GM18517 (cell line): ENCODE data around the gene CBL.
"Not testable (repeated sequence)": the region's sequence is repeated elsewhere in the genome, so short reads cannot be mapped to it uniquely, and the experiment has no call there.

Experiments used
- ATAC-seq: cut with Tn5 transposase; IDR thresholded peaks from one replicate; pipeline ENCODE4 v1.9.1; 2021; ENCODE audit warnings: mild to moderate bottlenecking, moderate library complexity; ENCODE audit not compliant: unreplicated experiment

Gene CBL

DNA sequence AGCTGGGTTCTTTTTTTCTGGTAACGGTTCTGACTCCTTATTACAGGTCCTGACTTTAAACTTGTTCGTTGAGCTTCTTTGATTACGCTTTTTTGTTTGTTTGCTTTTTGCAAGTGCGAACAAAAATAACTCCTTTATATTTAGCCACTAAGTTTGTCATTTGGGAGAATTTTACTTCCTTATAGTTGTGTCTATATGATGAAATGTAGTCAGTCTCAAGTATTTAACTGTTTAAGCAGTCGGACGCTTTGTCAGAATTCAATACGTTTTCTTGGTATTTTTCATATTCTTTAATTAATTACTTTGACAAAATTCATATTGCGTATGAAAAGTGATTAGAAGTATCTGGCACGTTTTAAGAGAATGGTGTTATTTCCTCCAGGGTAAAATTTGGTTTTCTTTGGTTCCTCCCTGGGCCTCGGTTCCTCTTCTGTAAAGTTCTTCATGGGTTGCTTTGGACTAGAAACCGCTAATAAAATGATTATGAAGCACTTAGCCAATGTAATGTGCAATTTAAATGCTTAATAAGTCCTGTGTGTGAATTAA, 1.3 kb downstream of the CBL start:
- ATAC-seq: no peak

DNA sequence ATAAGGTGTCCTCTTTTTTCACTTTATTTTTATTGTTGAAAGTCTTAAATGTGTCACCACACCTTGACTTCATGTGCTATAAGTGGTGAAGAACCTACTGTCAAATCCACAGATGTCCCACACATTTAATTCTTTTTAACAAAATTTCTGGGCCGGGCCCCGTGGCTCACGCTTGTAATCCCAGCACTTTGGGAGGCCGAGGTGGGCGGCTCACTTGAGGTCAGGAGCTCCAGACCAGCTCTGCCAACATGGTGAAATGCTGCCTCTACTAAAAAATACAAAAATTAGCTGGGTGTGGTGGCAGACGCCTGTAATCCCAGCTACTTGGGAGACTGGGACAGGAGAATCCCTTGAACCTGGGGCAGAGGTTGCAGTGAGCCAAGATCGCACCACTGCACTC, 3.0 kb downstream of the CBL start:
- no peak for ATAC-seq

DNA sequence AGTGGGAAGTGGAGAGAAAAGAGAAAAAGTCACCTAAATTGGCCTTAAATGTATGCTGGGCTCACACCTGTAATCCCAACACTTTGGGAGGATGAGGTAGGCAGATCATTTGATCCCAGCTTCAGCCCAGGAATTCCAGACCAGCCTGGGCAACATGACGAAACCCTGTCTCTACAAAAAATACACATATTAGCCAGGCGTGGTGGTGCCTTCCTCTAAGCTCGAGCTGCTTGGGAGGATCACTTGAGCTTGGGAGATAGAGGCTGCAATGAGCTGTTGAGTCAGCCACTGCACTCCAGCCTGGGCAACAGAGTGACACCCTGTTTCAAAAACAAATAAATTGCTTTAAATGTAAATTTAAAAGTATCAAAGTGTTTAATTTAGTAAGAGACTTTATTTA, 3.9 kb downstream of the CBL start:
- no peak for ATAC-seq

DNA sequence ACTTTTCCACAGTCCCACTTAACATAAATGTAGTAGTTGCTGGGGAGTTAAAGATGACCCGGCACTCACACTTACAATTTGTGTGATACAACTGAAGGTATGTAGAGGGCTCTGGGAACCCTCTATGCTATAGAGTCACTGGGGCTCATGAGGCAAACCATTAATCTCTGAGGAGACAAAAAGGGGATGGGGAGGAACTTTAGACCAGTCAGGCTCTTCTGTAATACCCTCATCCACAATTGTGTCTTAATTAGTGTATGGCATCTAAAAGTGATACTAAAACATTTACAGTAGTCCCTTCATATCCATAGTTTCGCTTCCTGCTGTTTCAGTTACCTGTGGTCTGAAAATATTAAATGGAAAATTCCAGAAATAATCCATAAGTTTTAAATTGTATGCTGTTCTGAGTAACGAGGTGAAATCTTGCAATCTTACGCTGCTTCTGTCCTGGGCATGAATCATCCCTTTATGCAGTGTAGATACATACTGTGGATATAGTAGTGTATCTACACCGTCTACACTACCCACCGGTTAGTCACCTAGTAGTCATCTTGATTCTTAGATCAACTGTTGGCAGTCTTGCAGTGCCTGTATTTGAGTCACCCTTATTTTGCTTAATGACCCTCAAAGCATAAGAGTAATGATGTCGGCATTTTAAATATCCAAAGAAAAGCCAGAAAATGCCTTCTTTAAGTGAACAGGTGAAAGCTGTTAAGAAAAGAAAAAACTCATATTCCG, 12.2 kb downstream of the CBL start:
- ATAC-seq: no peak

DNA sequence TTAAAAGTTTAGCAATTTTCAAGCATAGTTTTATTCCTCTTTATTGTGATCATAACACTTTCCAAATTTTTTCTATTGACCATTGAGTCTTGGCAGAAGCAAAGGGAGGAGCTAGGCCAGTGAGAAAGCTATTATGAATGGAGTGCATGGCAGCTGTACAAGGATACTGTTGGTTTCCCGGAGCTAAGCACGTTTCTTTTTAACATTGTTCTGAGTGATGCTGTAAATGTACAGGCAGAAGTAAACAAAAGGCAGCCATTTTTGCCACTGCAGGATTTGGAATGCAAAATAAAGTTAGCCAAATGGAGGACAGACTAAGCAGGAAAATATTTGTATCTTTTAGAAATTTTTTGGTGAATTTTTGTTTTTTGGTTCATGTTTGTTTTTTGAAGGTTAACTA, 16.2 kb downstream of the CBL start:
- no peak for ATAC-seq

DNA sequence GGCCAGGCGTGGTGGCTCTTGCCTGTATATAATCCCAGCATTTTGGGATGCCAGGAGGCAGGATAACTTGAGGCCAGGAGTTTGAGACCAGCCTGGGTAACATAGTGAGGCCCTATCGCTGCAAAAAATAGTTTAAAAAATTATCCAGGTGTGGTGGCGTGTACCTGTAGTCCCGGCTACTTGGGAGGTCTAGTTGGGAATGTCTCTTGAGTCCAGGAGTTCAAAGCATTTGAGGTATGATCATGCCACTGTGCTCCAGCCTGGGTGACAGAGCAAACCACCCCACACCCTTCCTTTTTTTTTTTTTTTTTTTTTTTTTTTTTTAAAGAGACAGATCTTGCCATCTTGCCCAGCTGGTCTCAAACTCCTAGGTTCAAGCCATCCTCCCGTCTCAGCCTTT, 16.8 kb downstream of the CBL start:
- no peak for ATAC-seq

DNA sequence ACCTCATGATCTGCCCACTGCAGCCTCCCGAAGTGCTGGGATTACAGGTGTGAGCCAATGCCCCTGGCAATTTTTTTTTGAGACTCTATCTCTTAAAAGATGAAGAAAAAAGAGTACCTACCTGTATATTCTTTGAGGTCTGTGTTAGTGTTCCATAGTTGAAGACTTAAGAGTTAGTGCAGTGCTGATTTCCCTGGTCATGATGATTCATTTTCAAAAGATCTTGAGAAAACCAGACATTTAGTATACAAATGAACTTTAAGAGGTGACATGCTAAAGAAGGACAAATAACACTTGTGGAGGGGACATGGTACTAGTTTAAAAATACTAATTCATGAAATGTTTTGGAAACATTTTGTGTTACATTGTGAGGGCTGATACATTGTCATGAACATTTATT, 17.7 kb downstream of the CBL start:
- no peak for ATAC-seq

DNA sequence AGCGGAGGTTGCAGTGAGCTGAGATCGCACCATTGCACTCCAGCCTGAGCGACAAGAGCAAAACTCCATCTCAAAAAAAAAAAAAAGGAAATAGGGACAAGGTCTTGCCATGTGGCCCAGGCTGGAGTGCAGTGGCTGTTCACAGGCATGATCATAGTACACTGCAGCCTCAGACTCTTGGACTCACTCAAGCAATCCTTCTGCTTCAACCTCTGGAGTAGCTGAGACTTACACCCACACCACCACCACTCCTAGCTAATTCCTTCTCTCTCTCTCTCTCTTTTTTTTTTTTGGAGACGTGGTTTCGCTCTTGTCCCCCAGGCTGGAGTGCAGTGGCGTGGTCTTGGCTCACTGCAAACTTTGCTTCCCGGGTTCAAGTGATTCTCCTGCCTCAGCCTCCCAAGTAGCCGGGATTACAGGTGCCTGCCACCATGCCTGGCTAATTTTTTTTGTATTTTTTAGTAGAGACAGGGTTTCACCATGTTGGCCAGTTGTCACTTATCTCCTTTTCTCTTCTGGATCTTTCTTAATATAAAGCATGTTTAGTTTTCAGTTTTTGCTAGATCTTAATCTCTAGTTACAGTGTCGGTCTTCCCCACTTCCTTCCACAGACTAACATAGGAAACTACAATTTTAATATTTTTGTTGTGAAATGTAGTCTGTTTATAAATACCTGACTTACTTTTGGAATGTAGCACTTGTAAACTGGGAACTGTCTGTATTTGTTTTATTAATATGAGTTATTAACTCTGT, 22.6 kb downstream of the CBL start:
- not testable (repeated sequence) for ATAC-seq

DNA sequence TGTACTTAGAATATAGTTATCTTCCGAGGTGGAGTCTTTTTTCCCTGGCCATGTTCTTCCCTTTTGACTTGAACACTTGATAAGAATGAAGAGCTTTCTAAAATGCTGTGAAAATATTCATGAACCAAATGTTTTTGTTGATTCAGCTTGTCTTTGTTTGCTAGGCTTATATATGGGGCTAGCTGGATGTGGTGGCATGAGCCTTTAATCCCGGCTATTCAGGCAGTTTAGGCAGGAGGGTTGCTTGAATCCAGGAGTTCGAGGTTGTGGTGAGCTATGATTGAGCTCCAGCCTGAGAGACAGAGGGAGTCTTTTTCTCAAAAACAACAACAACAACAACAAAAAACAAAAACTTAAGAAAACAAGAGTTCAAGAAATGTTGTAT, 23.1 kb downstream of the CBL start:
- no peak for ATAC-seq

DNA sequence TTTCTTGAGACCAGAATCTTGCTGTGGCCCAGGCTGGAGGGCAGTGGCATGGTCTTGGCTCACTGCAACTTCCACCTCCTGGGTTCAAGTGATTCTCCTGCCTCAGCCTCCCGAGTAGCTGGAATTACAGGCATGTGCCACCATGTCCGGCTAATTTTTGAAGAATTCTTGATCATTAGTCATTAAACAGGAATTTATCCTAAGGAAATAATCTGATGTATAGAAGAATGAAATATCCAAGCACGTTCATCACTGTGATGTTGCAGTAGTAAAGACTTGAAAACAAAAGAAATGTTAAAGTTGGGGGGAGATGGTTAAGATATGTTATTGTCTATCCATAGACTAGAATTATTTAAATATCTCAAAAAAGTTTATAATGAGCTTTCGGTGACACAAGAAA, 23.6 kb downstream of the CBL start:
- no peak for ATAC-seq

DNA sequence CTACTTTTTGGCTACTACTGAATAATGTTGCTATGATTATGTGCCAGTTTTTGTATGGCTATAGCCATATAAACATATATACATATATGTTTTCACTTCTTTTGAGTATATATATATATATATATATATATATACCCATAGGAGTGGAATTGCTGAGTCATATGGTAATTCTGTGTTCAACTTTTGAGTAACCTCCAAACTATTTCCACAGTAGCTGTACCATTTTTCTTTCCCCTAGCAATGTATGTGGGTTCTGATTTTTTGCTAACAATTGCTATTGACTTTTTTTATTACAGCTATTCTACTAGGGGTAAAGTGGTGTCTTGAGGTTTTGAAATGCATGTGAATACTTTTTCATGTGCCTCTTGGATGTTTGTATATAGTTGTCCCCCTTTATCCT, 30.4 kb downstream of the CBL start:
- ATAC-seq: no peak

DNA sequence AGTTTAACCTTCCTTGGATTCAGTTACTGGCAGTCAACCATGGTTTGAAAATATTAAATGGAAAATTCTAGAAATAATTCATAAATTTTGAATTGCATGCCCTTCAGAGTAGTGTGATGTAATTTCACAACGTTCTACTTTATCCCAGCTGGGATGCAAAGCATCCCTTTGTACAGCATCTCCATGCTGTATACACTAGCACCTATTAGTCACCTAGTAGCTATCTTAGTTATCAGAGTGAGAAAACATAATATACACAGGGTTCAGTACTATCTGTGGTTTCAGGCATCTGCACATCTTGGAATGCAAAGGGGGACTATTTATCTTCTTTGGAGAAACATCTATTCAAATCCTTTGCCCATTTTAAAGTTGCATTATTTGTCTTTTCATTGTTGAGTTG, 30.8 kb downstream of the CBL start:
- ATAC-seq: no peak

DNA sequence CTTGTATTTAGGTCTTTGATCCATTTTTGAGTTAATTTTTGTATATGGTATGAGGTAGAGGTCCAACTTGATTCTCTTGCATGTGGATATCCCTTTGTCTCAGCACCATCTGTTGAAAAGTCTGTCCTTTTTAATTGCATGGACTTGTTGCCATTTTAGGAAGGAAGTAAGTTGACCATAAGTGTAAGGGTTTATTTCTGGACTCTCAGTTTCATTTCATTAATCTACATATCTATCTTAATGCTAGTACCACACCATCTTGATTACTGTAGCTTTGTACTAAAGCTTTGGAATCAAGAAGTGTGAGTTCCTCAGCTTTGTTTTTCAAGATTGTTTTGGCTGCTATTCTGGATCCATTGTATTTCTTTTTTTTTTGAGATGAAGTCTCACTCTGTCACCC, 31.4 kb downstream of the CBL start:
- no peak for ATAC-seq

DNA sequence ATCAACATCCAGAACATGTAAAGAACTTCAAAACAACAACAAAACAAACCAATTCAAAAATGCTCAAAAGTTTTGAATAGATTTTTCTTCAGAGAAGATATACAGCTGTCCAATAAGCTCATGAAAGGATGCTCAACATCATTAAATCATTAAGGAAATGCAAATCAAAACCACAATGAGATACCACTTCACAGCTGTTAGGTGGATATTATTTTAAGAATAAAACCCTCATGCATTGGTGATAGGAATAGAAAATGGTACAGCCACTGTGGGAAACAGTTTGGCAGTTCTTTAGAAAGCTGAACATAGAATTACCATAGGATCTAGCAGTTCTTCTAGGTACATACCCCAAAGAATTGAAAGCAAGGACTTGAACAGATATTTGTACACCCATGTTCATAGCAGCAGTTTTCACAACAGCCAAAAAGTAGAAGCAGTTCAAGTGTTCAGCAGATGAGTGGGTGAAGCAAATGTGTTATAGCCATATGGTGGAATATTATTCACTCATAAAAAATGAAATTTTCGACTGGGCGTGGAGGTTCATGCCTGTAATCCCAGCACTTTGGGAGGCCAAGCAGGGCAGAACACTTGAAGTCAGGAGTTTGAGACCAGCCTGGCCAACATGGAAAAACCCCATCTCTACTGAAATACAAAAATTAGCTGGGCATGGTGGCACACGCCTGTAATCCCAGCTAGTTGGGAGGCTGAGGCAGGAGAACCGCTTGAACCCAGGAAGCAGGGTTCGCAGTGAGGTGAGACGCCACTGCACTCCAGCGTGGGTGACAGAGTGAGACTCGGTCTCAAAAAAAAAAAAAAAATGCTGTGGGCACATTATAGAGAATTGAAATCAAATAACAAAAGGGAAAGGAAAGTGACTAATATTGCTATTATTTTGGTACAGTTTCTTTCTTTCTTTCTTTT, 42.9 kb downstream of the CBL start:
- no peak for ATAC-seq

DNA sequence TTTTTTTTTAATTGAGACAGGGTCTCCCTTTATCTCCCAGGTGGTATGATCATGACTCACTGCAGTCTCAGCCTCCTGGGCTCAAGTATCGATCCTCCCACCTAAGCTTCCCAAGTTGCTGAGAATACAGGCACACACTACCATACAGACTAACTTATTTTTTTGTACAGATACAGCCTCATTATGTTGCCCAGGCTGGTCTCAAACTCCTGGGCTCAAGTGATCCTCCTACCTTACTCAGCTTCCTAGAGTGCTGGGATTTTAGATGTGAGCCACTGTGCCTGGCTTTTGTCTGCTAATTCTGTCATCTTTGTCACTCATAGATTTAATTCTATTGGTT, 43.5 kb downstream of the CBL start:
- no peak for ATAC-seq

DNA sequence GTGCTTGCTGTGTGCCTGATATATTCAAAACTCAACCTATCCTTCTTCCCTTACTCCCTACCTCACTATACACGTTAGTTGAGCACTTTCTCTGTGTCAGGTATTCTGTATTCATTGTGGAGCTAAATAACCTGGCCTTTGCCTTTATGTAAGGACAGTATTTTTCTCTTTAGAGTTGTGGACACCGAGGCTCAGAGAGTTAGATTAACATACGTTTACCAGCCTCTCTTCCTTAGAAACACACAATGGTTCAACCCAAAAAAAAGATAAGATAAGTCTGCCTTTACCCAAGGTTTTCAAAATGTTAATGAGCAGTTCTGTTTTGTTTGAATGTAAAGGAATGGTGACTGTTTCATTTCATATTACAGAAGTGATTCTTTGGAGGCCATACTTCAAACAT, 45.0 kb downstream of the CBL start:
- ATAC-seq: no peak

DNA sequence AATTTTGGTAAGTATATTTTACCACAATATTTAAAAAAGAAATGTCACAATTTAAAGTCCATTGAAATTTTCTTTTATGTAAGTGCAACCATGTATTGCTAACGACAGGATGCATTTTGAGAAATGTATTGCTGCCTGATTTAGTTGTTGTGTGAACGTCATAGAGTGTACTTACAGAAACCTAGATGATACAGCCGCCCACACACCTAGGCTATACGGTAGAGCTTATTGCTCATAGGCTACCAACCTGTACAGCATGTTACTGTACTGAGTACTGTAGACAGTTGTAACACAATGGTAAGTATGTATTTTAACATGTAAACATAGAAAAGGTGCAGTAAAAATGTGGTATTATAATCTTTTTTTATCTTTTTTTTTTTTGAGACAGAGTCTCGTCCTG, 48.1 kb downstream of the CBL start:
- no peak for ATAC-seq

DNA sequence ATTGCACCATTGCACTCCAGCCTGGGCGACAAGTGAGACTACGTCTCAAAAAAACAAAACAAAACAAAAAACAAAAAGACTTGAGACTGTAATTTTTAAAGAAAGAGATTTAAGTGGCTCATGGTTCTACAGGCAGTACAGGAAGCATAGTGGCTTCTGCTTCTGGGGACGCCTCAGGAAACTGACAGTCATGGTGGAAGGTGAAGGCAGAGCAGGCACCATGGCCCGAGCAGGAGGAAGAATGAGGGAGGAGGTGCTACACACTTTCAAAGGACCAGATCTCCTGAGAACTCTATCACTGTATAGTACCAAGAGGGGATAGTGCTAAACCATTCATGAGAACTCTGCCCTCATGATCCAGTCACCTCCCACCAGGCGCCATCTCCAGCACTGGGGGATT, 52.0 kb downstream of the CBL start:
- no peak for ATAC-seq

DNA sequence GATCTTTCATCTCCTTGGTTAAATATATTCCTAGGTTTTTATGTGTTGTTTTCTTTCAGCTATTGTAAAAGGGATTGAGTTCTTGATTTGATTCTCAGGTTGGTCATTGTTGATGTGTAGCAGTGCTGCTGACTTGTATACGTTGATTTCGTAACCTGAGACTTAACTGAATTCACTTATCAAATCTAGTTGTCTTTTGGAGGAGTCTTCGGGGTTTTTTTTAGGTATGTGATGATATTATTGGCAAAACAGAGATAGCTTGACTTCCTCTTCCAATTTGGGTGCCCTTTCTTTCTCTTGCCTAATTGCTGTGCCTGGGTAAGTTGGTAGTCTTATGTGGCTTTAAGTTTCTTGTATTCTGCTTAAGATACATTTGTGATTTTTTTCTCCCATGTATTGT, 52.8 kb downstream of the CBL start:
- no peak for ATAC-seq

DNA sequence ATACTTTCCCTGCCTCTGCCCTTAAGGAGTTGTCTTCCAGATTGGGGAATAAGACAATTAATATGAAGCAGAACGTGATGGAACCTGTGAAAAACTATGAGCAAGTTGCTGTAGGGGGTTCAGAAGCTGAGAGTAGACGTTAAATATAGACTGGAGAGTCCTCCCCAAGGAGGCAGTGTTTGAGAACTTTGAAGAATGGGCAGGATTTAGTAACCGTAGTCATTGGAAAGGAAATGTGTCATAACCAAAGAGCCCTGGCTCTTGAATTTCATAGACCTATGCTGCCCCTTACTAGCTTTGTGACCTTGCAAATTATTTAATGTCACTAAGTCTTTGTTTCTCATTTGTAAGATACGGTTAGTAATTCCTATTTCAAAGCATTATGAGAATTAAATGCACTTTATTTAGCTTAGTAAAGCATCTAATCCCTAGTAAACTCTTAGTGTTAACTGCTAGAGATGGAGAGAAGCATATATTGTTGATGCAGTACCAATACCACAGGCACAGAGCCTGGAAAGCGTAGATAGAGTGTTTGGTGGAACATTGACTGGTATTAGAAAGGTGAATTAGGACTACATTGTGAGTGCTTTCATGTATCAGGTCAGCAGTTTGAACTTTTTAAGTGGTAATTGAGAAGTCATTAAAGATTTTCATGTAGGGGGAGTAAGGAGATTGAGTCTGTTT, 56.7 kb downstream of the CBL start:
- ATAC-seq: peak; percentile 36

DNA sequence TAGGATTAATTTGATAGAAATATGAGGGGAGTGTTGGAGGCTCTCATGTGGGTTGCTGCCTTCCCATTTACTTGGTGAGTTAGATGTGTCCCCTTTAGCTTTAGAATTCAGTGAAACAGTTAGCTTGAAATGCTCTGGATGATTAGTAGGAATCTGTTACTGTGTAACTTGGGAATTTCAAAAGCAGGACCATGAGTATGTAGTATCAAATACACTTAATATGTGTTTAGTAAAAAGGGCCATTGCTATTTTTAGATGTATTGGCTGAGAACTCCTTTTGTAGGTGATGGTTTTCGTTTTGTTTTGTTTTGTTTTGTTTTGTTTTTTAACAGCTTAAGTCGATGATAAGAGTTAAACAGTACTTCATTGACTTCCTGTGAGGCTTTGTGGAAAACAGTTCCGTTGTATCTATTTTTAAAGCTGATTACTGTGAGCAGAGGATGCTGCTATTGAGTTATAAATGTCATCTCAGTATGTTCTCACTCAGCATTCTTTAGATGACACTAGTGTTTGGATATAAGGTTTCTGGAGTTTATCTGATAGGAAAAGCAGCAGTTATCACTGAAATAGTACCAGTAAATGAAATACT, 57.3 kb downstream of the CBL start:
- no peak for ATAC-seq
